Sigmoid colon (tissue), 4 donors: Measurements from ENCODE around the gene OR8H2.

Experiments
- POLR2AphosphoS5 ChIP-seq, 4 donors: sonication (generic); formaldehyde crosslinking; IDR thresholded peaks; one replicate each; pipeline ENCODE4 v1.6.1; 2017; ENCODE audit warnings: antibody characterized with exemption in 4 of 4
- TF ChIP-seq, protein P1 (sequence below), 4 experiments: fragments of 450-650 bp in 3 of 4; fragments of 200-600 bp in 1 of 4; IDR thresholded peaks; one replicate each; pipeline ENCODE4 v1.5.1; 2016 to 2019; ENCODE audit warnings: antibody characterized with exemption in 4 of 4, mild to moderate bottlenecking in 3 of 4, moderate library complexity in 2 of 4

- TF ChIP-seq, protein P1, sequence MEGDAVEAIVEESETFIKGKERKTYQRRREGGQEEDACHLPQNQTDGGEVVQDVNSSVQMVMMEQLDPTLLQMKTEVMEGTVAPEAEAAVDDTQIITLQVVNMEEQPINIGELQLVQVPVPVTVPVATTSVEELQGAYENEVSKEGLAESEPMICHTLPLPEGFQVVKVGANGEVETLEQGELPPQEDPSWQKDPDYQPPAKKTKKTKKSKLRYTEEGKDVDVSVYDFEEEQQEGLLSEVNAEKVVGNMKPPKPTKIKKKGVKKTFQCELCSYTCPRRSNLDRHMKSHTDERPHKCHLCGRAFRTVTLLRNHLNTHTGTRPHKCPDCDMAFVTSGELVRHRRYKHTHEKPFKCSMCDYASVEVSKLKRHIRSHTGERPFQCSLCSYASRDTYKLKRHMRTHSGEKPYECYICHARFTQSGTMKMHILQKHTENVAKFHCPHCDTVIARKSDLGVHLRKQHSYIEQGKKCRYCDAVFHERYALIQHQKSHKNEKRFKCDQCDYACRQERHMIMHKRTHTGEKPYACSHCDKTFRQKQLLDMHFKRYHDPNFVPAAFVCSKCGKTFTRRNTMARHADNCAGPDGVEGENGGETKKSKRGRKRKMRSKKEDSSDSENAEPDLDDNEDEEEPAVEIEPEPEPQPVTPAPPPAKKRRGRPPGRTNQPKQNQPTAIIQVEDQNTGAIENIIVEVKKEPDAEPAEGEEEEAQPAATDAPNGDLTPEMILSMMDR (IDR thresholded peaks at IDR 0.05): no peak
- no peak for TF ChIP-seq POLR2AphosphoS5 (IDR thresholded peaks at IDR 0.05)
Measured at GRCh38 chr11:56152333-56152732, 48.8 kb downstream of the OR8H2 start.
